Gastroesophageal sphincter (tissue), 3 donors: ENCODE data around the gene ATP1A3.

Experiments
- EP300 ChIP-seq: sonication (generic); formaldehyde crosslinking; IDR thresholded peaks from one replicate; pipeline ENCODE4 v1.6.1; 2017; ENCODE audit warnings: antibody characterized with exemption, mild to moderate bottlenecking
- POLR2A ChIP-seq, 2 donors: fragments of 450-650 bp; IDR thresholded peaks; one replicate each; pipeline ENCODE4 v1.6.1; 2017; ENCODE audit warnings: antibody characterized with exemption in 2 of 2, mild to moderate bottlenecking in 2 of 2, moderate library complexity in 1 of 2
- POLR2AphosphoS5 ChIP-seq: sonication (generic); formaldehyde crosslinking; IDR thresholded peaks from one replicate; pipeline ENCODE4 v1.6.1; 2017; ENCODE audit warnings: antibody characterized with exemption
- TF ChIP-seq, protein P1 (sequence below), 4 experiments: fragments of 200-600 bp in 2 of 4; fragments of 450-650 bp in 2 of 4; sonication (generic) in 1 of 4; IDR thresholded peaks; one replicate each; pipeline ENCODE4 v1.5.1; 2017 to 2019; ENCODE audit warnings: antibody characterized with exemption in 4 of 4, mild to moderate bottlenecking in 2 of 4, moderate library complexity in 2 of 4

DNA sequence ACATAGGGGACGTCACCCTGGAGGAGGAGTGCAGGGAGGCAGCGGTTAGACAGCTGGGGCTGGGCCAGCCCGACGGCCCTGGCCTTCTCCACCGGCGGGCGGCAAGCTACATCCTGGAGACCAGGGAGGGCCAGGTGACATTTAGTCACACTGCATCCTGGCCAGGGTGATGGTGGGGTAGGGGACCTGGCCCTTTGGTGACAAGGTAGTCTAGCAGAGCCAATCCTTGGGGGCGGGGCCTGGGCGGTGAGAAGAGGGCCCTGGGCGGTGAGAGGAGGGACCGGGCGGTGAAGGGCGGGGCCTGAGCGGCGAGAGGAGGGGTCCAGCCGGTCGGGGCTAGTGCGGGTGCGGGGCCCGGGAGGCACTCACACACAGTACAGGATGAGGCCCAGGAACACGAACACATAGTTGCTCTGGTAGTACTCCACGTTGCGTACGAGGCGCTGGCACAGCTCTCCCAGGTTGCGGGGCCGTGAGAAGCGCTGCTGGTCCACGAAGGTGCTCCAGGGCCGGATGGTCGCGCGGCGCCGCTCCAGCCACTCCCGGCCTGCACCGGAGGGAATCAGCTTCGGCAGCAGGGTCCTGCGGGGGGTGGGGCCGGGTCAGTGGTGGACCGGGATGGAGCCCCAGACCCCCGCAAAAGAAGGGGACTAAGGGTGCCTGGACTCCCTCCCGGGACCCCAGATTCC is 35.5 kb downstream of the ATP1A3 start:
- no peak for TF ChIP-seq EP300
- TF ChIP-seq, protein P1, sequence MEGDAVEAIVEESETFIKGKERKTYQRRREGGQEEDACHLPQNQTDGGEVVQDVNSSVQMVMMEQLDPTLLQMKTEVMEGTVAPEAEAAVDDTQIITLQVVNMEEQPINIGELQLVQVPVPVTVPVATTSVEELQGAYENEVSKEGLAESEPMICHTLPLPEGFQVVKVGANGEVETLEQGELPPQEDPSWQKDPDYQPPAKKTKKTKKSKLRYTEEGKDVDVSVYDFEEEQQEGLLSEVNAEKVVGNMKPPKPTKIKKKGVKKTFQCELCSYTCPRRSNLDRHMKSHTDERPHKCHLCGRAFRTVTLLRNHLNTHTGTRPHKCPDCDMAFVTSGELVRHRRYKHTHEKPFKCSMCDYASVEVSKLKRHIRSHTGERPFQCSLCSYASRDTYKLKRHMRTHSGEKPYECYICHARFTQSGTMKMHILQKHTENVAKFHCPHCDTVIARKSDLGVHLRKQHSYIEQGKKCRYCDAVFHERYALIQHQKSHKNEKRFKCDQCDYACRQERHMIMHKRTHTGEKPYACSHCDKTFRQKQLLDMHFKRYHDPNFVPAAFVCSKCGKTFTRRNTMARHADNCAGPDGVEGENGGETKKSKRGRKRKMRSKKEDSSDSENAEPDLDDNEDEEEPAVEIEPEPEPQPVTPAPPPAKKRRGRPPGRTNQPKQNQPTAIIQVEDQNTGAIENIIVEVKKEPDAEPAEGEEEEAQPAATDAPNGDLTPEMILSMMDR (IDR thresholded peaks at IDR 0.05), result no peak
- TF ChIP-seq POLR2AphosphoS5, result peak; percentile 16
- TF ChIP-seq POLR2A (IDR thresholded peaks at IDR 0.05), result peak in 1 of 2 donors; percentile 40
